Cardiac fibroblast (primary cell): ENCODE results near the gene RHO.

Source experiments
- DNase-seq, 2 donors: peaks; one replicate each; pipeline versions ENCODE4 v3.0.0 to v3.0.0-alpha.2; 2010; ENCODE audit warnings: low read depth in 2 of 2
- H3K4me3 ChIP-seq, 2 donors: replicated peaks in 1 of 2; 1 replicate in 1 of 2; 2 replicates in 1 of 2; pipeline ENCODE4 v1.5.1; 2011; ENCODE audit warnings: low read depth in 2 of 2, low read length in 2 of 2, mild to moderate bottlenecking in 2 of 2, moderate library complexity in 1 of 2
- TF ChIP-seq, protein P1 (sequence below): IDR thresholded peaks from one replicate; pipeline ENCODE4 v1.5.1; 2011; ENCODE audit warnings: low read depth, mild to moderate bottlenecking, low read length, inconsistent platforms

The RHO gene

GRCh38 chr3:129567939-129568338 lies 39.5 kb downstream of the RHO start:
- no peak for DNase-seq
- H3K4me3 ChIP-seq = no peak overlapping the region

GRCh38 chr3:129569856-129570255 lies 41.4 kb downstream of the RHO start:
- no peak for DNase-seq
- H3K4me3 ChIP-seq = no peak overlapping the region
- TF ChIP-seq, protein P1, sequence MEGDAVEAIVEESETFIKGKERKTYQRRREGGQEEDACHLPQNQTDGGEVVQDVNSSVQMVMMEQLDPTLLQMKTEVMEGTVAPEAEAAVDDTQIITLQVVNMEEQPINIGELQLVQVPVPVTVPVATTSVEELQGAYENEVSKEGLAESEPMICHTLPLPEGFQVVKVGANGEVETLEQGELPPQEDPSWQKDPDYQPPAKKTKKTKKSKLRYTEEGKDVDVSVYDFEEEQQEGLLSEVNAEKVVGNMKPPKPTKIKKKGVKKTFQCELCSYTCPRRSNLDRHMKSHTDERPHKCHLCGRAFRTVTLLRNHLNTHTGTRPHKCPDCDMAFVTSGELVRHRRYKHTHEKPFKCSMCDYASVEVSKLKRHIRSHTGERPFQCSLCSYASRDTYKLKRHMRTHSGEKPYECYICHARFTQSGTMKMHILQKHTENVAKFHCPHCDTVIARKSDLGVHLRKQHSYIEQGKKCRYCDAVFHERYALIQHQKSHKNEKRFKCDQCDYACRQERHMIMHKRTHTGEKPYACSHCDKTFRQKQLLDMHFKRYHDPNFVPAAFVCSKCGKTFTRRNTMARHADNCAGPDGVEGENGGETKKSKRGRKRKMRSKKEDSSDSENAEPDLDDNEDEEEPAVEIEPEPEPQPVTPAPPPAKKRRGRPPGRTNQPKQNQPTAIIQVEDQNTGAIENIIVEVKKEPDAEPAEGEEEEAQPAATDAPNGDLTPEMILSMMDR = no peak

More at GRCh38 chr3:129567939-129568338, 39.5 kb downstream of the RHO start:
- TF ChIP-seq, protein P1 = no peak

GRCh38 chr3:129571605-129572547 lies 43.4 kb downstream of the RHO start:
- DNase-seq = no peak
- TF ChIP-seq, protein P1 = no peak
- H3K4me3 ChIP-seq = no peak overlapping the region

- TF ChIP-seq, protein P1 = no peak
- DNase-seq = no peak
- H3K4me3 ChIP-seq = no peak overlapping the region
Measured at GRCh38 chr3:129572603-129573002, 44.2 kb downstream of the RHO start.

GRCh38 chr3:129573493-129573892 lies 45.1 kb downstream of the RHO start:
- TF ChIP-seq, protein P1 = no peak
- no peak for DNase-seq

GRCh38 chr3:129574206-129574605 lies 45.8 kb downstream of the RHO start:
- no peak for DNase-seq
- no peak overlapping the region for H3K4me3 ChIP-seq
- TF ChIP-seq, protein P1 = no peak

More at GRCh38 chr3:129573493-129573892, 45.1 kb downstream of the RHO start:
- H3K4me3 ChIP-seq = no peak overlapping the region
